GM12865 (cell line): ENCODE data around the gene TMEM247.
"Not testable (repeated sequence)": the region's sequence is repeated elsewhere in the genome, so short reads cannot be mapped to it uniquely, and the experiment has no call there.

Source experiments
- DNase-seq: peaks from one replicate; pipeline ENCODE4 v3.0.0; 2010; ENCODE audit warnings: low read depth
- H3K4me3 ChIP-seq: 2 replicates; pipeline ENCODE4 v1.5.1; 2011; ENCODE audit warnings: mild to moderate bottlenecking, low read depth, low read length, control low read depth
- TF ChIP-seq, protein P1 (sequence below): IDR thresholded peaks from 2 replicates; pipeline ENCODE4 v1.5.1; 2011; ENCODE audit warnings: low read length, control low read depth, low read depth, inconsistent platforms; ENCODE audit not compliant: insufficient read depth; ENCODE audit errors: missing control alignments

Gene TMEM247

DNA sequence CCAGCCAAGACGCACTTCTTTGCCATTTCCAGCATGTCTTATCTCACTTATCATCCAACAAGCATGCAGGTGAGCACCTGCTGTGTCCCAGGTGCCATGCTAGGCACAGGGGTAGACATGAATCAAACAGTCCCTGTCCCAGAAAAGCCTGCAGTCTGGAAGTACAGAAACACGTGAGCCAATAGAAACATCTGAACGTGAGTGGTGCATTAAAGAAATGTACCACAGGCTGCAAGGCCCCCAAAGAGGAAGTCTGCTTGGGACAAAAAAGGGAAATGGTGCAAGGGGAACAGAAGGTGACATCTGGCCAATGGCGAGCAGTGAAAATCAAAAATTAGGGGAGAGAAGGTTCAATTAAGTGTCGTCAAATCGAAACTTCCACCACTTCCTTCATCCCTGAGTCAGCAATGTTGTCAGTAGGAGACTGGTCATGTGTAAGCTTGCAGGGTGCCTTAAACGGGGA is 17.6 kb upstream of the TMEM247 start:
- no peak overlapping the region for H3K4me3 ChIP-seq
- TF ChIP-seq, protein P1, sequence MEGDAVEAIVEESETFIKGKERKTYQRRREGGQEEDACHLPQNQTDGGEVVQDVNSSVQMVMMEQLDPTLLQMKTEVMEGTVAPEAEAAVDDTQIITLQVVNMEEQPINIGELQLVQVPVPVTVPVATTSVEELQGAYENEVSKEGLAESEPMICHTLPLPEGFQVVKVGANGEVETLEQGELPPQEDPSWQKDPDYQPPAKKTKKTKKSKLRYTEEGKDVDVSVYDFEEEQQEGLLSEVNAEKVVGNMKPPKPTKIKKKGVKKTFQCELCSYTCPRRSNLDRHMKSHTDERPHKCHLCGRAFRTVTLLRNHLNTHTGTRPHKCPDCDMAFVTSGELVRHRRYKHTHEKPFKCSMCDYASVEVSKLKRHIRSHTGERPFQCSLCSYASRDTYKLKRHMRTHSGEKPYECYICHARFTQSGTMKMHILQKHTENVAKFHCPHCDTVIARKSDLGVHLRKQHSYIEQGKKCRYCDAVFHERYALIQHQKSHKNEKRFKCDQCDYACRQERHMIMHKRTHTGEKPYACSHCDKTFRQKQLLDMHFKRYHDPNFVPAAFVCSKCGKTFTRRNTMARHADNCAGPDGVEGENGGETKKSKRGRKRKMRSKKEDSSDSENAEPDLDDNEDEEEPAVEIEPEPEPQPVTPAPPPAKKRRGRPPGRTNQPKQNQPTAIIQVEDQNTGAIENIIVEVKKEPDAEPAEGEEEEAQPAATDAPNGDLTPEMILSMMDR = no peak
- DNase-seq = peak; percentile 57

DNA sequence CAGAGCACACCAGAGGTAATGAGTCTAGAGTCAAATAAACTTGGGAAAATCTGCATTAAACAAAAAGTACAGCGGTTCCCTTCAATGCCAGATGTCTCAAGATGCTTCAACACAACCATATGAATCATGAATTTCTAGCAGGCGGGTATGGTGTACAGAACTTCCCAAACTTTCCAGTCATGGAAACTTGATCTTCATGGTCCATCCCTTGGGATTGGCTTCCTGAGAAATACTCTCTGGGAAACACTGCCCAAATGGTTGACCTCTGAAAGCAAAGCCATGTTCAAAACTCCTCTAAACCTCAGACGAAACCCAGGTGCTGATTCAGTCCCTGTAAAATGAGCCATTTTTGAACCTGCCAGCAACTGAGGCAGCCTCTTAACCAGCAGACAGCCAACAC is 16.4 kb upstream of the TMEM247 start:
- TF ChIP-seq, protein P1 = no peak
- no peak overlapping the region for H3K4me3 ChIP-seq
- no peak for DNase-seq

DNA sequence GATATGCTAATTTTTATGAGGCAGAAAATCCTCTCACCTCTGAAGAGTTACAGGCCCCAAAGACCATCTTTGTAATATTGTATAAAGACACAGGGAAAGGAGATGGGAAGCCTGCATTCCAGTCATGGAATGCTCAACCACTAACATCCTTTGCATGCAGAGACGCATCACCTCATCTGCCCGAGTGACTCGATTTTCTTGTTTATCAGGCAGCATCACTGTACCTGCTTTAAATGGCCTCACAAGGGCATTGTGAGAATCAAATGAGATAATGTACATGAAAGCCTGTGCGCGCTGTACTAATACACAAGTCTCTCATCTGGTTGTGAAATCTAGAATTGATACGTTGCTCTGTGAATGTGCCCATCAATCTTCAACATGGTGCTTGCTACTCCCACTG is 10.2 kb upstream of the TMEM247 start:
- TF ChIP-seq, protein P1 = no peak
- H3K4me3 ChIP-seq = no peak overlapping the region
- no peak for DNase-seq

DNA sequence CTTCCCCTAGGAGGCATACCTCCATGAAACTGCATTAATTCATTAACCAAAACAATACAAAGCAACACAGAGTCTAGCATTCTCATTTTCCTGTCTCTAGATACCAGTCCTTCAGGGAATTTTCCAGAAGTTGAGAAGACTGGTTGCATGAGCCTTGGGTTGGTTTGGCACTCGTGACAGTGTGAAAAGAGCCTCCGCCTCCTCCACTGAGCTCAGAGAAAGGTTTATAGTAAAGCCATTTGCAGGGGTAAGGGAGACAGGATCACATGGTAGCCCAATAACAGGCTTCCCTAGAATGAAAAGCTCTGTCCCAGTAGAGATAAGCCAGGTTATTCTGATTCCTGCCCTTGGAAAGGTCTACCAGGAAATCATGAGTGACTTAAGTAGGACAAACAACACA is 9.7 kb upstream of the TMEM247 start:
- DNase-seq = no peak
- TF ChIP-seq, protein P1 = no peak
- no peak overlapping the region for H3K4me3 ChIP-seq

DNA sequence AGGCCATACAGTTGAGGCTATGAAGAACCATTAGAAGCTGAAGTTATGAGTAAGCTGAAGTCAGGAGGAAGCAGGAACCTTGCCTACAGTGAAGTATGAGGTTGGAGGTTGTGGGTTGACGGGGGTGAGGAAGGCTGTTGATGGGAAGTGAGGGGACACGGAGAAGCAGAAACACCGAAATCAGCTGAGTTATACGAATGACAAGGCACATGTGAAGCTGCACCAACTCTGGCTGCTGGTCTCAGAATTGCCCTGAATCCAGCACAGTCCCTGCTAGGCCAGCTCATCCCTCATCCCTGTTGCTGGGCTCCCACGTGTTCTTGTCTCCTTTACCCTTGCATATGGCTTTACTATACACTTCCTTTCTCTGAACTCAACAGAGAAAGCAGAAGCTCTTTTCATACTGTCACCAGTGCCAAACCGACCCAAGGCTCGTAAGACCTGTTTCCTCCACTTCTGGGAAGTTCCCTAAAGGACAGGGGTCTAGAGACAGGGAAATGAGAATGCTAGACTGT is 9.2 kb upstream of the TMEM247 start:
- TF ChIP-seq, protein P1 = no peak
- H3K4me3 ChIP-seq = no peak overlapping the region
- DNase-seq = no peak

DNA sequence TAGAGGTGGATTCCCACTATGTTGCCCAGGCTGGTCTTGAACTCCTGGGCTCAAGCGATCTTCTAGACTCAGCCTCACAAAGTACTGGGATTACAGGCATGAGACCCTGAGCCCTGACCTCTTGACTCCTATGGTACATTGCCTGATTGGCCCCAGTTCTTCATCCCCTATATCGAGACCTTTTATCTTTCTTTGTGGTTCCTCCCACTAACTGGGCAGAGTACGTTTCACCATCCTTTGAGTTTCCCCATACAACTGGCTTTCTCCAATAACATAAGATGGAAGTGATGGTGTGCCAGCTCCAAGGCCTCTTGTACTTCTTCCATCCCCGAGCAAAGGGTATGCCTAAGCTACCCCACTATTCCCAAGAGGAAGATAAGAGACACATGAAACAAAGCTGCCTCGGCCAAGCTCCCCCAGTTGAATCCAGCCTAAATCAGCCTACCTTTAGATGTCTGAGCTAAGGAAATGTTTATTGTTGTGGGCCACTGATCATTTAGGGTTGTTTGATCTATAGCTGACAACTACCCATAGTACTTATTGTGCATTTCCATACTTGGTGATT is 8.3 kb upstream of the TMEM247 start:
- no peak overlapping the region for H3K4me3 ChIP-seq
- DNase-seq = no peak
- TF ChIP-seq, protein P1 = no peak

DNA sequence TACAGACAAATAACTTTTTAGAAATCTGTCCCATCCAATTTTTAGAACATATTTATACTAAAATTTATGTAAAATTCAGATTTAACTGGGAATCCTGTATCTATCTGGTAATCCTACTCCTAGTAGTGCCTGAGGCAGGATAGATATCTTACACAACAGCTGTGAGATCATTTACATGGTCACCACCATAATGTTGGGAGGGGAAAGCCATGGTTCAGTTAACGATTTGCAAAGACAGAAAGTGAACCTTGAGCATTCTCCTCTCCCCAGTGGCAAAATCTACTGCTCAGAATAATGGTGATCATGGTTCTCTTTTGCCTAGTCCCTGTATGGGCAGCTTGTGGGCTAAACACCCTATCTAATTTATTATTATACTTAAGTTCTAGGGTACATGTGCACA is 7.7 kb upstream of the TMEM247 start:
- TF ChIP-seq, protein P1 = no peak
- DNase-seq = no peak
- no peak overlapping the region for H3K4me3 ChIP-seq

DNA sequence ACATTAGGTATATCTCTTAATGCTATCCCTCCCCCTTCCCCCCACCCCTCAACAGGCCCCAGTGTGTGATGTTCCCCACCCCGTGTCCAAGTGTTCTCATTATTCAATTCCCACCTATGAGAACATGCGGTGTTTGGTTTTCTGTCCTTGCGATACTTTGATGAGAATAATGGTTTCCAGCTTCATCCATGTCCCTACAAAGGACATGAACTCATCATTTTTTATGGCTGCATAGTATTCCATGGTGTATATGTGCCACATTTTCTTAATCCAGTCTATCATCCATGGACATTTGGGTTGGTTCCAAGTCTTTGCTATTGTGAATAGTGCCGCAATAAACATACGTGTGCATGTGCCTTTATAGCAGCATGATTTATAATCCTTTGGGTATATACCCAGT is 7.2 kb upstream of the TMEM247 start:
- not testable (repeated sequence) for DNase-seq, H3K4me3 ChIP-seq

DNA sequence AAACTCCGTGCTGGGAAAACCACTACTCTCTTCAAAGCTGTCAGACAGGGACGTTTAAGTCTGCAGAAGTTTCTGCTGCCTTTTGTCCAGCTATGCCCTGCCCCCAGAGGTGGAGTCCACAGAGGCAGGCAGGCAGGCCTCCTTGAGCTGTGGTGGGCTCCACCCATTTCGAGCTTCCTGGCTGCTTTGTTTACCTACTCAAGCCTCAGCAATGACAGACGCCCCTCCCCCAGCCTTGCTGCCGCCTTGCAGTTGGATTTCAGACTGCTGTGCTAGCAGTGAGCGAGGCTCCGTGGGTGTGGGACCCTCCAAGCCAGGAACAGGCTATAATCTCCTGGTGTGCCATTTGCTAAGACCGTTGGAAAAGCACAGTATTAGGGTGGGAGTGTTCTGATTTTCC is 1.9 kb upstream of the TMEM247 start:
- not testable (repeated sequence) for DNase-seq, H3K4me3 ChIP-seq
